NCI-H1092 treated with DMSO at 0.1 percent for 48 hours (cell line): Measurements from ENCODE around the gene NRG2.

Experiments used
- DNase-seq: peaks from one replicate; lab custom pipeline; 2025; lab: John Stamatoyannopoulos, UW

Gene NRG2

DNA sequence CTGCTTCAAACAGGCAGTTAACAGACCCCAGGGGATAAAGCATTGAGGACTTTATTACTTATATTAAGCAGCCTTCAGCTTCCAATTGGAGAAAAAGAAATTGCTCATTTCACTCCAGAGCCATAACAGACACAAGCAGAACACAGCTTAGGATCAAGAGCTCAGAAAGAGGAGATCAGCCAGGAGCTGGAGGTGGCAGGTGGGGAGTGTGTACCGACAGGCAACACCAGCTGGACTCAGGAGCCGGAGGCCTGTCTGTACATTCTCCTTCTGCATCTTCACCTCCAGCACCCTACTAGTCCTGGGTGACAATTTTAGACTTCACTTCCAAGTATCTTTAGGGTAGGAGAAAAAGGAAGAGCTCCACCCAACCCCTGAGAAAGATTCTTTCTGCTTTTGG is 35.8 kb downstream of the NRG2 start:
- DNase-seq: no peak

DNA sequence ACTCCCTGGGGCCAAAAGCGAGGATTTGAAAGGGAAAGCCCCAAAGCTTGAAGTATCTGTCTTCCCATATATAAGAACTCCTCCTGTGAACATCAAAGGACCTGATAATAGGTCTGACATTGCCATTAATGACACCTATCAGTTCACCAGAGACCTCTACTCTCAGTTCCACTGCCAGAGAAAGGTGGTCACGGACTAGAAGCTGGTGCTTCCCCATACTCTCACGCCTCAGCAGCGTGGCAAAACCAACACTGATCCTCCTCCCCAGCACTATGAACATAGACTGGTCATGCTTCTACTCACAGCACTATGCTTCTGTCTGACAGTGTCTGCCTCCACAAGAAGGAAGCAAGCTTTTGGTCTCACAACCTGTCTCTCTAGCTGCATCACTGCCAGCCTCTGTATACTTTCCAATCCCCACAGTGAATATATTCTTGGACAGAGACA is 37.9 kb downstream of the NRG2 start:
- DNase-seq: no peak

DNA sequence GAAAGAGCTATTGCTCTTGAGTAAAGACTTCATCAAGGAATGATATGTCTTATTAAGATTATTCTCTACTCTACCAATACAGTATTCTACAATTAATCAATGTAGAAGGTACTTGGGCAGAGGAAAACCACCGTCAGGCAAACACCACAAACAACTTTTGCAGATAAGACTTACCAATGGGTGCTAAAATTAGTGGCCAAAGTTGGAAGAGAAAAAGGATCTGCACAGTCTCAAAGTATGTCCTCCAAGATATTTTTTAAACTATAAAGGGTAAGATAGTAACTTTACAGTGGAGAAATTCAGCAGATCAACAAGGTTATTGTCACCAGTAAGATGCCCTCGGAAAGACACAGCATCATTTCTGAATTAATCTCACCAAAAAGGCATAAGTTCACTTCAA is 38.9 kb downstream of the NRG2 start:
- DNase-seq: no peak

DNA sequence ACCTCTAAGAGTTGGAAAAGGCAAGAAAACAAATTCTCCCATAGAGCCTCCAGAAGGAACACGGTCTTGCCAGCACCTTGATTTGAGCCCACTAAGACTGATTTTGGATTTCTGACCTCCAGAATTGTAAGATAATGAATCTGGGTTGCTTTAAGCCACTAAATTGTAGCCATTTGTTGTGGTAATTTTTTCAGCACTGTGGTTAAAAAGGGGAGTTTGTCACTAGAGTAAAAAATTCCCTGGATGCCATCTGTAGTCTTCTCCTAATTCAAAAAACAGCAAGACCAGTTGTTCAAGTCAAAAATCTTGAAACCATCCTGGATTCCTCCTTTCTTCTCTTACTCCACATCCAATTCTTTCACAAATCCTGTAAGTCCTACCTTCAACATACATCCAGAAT is 39.6 kb downstream of the NRG2 start:
- DNase-seq: no peak

DNA sequence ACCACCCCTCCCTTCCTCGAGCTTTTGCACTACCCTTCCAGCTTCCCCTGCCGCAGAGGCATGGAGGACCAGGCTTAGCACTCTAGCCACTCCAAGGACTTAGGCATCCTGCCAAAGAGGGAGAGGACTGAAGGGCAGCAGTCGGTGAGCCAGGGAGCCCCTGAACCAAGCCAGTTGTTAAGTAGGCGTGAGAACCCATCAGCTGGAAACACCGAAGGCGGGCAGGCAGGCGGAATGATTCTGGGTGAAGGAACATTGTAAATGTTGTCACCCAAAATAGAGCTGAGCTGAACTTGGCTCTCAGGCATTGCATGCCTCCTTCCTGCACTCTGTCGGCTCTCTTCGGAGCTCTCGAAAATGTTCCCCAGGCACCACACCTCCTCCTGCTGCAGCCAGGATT is 42.8 kb downstream of the NRG2 start:
- DNase-seq: peak; percentile 32

DNA sequence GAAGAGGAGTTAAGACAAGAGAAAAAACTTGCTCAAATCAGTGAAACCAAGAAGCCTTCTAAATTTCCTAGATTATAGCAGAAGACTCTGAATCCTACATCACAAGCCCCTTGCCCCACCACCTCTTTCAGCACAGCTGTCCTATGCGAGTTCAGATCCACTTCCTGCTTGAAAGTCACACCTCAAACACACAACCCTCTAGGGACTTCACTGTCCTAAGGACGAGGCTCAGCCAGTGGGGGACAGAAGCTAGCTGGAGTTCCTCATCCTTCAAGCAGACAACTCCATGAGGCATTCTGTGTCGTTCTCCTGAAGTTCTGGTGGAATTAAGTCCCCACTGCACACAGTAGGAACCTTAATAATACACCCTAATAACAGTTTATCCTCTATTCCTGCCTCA is 44.3 kb downstream of the NRG2 start:
- DNase-seq: no peak

DNA sequence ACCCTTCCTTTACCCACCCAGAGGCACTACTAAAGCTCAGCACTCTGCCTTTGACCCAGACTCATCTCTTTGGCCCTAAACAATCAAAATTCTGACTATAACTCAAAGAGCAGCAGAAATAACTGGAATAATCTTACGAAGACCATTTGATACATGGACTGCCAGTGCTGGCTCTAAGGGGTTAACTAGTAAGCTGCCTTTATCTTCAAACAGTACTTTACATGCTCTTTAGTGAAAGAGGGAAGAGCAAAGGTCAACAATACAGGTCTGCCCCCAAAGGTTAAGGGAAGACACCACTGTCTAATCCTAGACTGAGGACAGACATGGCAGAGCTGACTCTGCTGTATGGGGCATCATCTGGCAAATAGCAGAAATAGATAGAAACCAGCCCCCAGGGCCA is 45.8 kb downstream of the NRG2 start:
- no peak for DNase-seq

DNA sequence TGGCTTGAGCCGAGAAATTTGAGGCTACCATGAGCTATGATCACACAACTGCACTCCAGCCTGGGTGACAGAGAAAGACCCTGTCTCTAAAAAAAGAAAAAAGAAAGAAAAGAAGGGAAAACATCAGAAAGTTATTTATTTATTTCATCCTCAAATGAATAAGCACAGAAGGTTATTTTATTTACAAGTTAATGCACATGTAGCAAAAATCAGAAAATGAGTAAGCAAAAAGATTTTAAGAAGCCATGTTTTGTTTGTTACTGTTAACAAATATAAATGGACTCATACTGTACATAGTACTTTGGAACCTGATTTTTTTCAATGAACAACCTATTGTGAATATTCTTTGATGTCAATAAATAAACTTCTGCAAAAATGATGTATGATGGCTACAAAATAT is 47.2 kb downstream of the NRG2 start:
- DNase-seq: no peak

DNA sequence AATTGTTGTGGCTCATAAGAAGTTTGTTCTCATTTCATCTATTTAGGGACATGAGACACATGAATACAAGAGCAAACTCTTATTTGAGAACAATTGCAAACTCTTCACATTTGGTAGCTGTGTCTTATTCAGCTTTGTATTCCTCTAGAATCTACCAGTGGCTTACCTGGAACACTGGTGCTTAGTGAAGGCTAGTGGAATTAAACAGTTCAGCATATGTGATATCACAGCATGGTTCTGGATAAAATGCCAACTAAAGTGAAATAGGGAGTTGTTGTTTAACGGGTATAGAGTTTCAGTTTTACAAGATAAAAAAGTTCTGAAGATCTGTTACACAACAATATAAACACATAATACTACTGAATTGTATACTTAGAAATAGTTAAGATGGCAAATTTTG is 48.9 kb downstream of the NRG2 start:
- DNase-seq: no peak

DNA sequence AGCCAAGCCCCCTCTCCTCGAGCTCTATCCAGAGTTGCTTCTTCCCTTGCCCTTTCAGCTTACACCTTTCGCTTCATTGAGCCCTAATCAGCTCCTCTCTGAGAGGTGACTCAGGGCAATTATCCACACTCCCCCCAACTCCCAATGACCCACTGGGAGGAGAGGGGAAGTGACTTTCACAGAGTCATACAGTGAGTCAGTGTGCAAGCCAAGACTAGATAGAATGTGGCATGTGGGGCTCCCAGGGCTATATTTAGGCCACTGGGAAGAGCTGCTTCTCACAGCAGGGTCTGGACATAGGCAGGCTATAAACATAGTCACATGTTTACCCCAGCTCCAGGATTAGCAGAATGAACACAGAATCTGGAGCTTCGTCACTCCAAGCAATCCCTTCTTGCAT is 57.4 kb downstream of the NRG2 start:
- DNase-seq: no peak

DNA sequence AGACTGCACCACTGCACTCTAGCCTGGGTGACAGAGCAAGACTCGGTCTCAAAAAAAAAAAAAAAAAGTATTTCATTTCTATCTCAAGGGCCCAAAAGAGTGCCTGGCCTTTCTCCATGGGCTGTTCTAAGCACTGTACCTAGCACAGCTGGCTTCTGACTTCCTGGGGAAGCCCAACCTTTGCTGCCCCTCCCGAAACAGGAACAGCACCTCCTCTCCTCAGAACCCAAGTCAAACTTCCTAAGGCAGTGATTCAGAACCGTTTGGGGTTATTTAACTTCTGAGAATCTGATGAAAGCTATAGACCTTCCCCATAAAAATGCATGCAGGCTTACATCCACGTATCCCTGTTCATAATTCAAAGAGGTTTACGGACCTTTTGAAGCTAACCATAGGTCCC is 57.8 kb downstream of the NRG2 start:
- DNase-seq: no peak

DNA sequence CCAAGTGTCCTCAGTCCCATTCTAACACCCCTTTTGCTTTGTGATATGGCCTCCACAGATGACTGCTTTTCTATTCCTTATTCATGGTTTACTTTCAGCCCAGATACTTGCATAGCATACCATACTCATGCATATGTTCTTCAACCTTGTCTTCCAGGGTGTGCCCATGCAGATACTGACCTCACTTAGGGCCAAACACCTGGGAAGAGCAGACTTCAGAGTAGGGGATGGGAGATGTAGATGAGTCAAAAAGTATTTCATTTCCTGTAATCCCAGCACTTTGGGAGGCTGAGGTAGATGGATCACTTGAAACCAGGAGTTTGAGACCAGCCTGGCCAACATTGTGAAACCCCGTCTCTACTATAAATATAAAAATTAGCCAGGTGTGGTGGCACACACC is 58.3 kb downstream of the NRG2 start:
- DNase-seq: no peak

DNA sequence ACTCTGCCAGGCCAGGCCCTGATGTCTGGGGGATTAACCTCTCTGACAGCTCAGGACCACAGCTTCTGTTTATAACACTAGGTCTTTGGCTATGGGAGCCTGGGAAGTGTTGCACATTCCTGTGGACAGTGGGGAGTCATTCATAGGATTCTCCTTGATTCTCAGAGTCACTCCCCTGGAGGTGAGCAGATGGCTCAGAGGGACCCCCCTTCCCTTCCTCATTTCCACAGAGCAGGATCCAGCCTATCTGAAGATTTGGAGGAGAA is 60.2 kb downstream of the NRG2 start:
- no peak for DNase-seq

DNA sequence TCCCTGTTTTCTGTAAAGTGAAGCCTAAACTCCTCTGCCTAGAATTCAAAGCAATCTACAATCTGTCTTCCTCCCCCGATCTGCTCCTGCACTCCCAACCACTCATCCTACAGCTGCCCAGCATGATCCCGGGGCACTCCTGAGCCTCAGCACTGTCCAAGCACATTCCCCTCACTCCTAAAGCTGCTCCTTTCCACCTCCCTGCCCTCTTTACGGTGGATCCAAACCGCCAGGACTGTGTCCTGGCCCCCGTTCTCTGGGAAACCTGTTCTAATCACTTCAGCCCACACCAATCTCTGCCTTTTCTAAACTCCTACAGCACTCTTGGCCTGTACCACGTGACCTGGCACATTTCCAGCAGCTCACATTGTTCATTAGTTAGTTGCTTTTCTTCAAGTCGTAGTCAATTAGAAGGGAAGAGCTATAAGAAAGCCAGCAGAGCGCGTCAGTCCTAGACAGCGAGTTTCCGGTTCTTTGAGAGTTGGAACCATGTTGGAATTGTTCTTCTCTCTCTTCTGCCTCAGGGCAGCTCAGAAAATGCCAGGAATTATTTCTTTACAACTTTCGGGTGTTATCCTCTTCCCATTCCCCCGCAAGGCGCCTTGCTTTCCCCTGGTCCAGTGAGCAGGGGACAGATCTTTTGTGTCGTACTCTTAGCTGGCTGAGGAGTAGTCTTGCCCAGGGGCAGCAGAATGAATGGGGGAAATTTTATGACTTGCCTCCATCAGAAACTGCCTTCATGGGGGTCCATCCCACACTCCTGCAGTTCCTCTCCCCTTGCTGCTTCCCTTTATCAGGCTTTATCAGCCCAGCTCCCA is 60.7 kb downstream of the NRG2 start:
- DNase-seq: no peak

DNA sequence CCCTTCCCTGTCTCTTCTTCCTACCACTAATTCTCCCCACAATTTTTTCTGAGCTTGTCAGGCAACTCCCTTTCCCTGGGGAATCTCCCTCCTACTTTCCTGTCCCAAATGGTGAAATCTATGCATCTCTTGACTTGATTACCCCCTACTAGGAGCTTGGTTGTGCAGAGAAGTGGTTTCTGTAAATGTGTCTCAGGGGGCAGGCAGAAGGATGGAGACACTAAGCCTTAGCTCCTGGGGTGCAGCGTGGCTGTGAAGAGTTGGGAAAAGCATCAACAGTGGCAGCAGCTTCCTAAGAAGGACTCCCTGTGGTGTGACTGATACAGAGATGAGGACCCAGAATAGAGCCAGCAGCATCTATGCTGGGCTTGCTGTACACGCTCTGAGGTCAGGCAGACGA is 62.3 kb downstream of the NRG2 start:
- no peak for DNase-seq

DNA sequence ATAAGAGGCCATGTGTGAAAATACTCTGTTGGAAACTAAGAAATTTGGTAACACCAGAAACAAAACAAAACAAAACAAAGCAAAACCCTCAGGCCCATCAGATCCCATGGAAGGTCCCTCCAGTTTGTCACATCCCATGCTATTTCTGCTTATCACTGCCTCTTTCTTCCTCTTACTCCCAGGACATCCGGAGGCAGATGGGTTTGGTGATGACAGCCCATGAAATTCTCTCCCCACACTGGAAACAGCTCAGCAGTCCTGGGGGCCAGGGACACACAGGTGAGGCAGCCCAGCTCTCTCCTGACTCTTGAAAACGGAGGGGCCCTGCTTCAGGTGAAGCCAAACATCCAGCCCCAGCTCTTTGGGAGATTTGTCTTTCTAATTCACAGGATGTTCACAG is 63.2 kb downstream of the NRG2 start:
- DNase-seq: no peak

DNA sequence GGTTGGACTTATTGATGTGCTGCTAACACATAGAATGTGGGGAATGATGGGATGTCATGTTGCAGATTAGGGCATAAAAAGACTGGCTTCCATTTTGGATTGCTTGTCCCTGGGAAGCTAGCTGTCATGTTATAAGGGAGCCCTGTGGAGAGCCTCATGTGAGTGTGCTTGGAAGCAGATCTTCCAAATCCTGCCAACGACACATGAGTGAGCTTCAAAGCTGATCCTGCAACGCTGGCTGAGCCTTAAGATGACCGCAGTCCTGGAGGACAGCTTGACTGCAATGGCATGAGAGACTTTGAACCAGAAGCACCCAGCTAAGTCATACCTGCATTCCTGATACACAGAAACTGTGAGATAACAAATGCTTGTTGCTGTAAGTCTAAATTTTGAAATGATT is 63.6 kb downstream of the NRG2 start:
- no peak for DNase-seq

DNA sequence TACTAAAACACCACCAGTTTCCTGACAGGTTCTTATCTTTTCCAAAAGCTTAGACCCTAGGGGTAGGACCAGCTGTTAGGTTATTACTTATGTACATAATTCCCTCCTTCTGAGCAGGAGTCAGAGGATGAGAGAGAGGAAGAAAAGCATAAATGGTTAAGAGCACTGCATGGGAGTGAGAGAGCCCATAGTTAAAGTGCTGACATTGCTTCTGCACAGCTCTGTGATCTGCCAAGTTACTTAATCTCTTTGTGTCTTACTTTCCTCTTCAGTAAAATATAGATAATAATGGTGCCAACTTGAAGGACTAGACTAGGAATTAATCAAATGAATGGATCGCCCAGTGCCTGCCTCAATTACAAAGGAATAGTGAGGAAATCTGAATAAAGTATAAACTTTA is 66.4 kb downstream of the NRG2 start:
- DNase-seq: no peak

DNA sequence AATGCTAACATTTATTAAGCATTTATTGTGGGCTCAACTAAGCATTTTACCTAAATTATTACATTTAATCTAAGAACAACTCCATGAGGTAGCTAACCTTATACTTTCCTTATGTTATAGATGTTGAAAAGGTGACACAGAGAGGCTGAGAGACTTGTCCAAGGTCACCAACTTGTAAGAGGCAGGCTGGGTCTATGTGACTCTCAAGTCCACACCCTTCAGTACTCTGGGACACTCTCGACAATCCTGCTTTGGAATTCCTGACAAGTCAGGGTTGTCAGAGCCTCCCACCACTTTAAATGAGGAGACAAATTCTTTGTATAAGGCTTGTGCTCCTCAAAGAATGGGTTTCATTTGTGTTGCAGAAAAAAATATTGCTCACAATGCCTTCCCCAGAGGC is 67.2 kb downstream of the NRG2 start:
- no peak for DNase-seq

DNA sequence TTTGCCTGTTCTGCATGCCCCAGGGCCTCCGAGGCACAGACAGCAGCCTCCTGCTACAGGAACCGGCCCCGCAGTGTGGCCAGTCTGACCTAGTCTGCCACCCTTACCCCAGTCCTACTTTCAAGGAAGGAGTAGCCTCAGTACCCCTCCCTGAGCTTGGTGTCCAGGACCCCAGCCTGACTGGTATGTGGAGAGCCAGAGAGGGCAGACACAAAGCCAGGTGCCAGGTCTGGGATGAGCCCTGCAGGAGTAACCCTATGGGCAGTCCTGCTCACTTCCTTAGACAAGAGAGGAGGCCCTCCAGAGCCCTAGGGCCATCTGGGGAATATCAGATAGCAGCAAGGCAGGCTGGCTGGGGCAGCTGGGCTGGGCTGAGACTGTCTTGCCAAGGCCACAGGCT is 67.8 kb downstream of the NRG2 start:
- DNase-seq: no peak

DNA sequence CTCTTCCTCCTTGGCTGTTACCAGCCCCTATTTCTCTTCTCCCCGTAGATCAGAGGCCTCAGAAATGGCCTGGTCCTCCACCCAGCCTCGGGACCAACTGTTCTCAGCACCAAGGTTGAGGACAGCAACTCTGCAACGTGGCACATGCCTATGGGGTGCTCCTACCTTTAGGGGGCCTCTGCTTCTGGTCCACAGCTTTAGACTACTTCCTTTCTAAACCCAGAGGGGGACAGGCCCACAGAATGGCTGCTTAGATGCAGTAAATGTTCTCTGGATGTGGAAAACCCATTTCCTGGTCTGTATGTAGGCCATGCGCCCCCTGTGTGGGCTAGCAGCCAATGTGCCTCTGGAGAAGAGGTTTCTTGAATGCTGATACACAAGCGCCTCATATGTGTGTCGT is 68.4 kb downstream of the NRG2 start:
- no peak for DNase-seq

DNA sequence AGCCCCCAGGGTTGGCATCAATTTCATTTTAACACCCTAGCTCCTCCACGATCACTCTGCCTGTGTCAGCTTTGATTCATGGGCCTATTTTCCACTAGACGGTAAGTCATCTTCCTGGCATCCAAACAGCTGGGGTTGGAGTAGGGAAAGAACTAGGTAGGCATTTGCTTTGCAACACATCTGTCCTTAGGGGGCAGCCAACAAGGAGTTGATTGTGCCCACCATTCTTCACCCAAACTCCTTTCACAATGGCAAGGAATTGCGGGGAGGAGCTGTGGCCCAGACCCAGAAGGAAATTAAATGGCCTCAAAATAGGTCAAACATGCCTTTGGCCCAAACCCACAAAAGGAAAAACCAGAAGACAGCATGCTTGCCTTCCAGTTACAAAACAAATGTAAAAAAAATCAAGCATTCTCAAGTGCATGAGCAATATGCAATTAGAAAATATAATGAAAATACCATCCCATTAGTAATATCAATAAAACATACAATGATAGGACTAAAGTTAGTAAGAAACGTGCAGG is 71.8 kb downstream of the NRG2 start:
- DNase-seq: no peak

DNA sequence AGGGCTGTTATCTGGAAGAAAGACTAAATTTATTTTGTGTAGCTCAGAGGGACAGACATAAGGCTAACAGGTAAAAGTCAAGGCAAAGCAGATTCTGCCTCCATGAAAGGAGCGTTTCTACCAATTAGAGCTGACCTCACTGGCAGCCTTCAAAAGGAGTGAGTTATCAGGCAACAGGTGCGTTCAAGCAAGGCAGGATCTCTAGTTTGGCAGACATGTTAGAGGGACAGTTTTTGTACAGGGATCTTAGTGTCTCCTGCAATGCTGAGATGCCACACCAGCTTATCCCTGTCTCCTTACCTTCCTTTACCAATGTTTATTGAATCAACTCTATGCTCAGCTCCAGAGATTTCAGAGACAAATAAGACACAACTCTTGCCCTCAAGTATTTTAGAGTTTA is 73.8 kb downstream of the NRG2 start:
- no peak for DNase-seq

DNA sequence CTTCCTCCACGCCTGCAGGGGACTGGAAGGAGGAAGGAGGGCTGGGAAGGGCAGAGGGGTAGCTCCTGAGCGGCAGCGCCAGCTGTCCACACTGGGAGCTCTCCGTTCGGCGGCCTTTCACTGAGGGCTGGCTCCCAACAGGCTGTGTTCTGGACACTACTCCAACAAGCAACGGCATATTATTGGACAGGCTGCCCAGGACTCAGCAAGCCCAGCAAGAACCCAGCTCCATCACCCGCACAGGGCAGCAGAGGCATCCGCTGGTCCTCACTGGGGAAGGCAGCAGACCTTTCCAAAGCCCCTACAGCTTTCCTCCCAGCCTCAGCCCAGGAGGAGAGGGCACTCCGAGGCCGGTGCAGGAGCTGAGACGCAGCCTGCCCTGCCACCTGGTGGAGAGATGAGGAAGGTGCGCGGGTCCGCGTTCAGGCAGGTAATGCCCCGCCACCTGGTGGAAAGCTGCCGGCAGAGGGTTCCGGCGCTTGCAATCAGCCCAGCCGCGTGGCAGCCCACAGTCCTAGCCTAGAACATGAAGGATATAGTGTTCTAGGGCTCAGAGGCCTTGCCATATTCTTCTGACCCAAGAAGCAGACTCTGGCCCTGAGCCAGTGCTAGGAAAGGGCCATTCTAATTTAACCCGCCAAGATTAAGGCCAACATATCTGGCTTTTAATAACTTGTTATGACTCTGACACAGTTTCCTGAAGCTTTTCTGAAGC is 74.4 kb downstream of the NRG2 start:
- peak; percentile 68 for DNase-seq
